Measurements from ENCODE around the gene EDRF1.

- no peak for TF ChIP-seq CTCF (conservative IDR thresholded peaks at IDR 0.05; ENCODE audit: low read length)
- TF ChIP-seq EZH2phosphoT487 (IDR thresholded peaks at IDR 0.05; ENCODE audit: borderline replicate concordance, low read depth, low read length): no peak
Observed at GRCh38 chr10:125772112-125772863, 52.8 kb downstream of the EDRF1 start.
